ENCODE results near the gene CFAP46.
"Not testable (repeated sequence)": the region's sequence is repeated elsewhere in the genome, so short reads cannot be mapped to it uniquely, and the experiment has no call there.

CFAP46 gene

GRCh38 chr10:132938472-132939339, 3.7 kb downstream of the CFAP46 start:
- no peak overlapping the region for H3K9ac ChIP-seq (ENCODE audit: low read depth, low read length)
- H3K36me3 ChIP-seq (ENCODE audit: insufficient read depth, low read length): no peaks in the 10 kb centered on the region
- H3K9me3 ChIP-seq (ENCODE audit: control insufficient read depth, insufficient read depth, low read length): no peaks in the 10 kb centered on the region; the same call in 1 of the 2 replicates
- H3K4me1 ChIP-seq (ENCODE audit: insufficient read depth, low read length): no peaks in the 10 kb centered on the region; the same call in 1 of the 2 replicates

GRCh38 chr10:132937861-132938260, 4.5 kb downstream of the CFAP46 start:
- Histone ChIP-seq H3K36me3 (ENCODE audit: insufficient read depth, low read length) (no peaks in the 10 kb centered on the region), H3K4me1 (ENCODE audit: insufficient read depth, low read length) (no peaks in the 10 kb centered on the region; the same call in 1 of the 2 replicates), H3K9me3 (ENCODE audit: control insufficient read depth, insufficient read depth, low read length) (no peaks in the 10 kb centered on the region; the same call in 1 of the 2 replicates), H3K9ac (ENCODE audit: low read depth, low read length) (no peak overlapping the region)

GRCh38 chr10:132934953-132935352, 7.4 kb downstream of the CFAP46 start:
- no peak overlapping the region for H3K9ac ChIP-seq (ENCODE audit: low read depth, low read length)
- no peaks in the 10 kb centered on the region; the same call in 1 of the 2 replicates for H3K9me3 ChIP-seq (ENCODE audit: control insufficient read depth, insufficient read depth, low read length)
- H3K4me1 ChIP-seq (ENCODE audit: insufficient read depth, low read length): no peaks in the 10 kb centered on the region
- H3K36me3 ChIP-seq (ENCODE audit: insufficient read depth, low read length): no peaks in the 10 kb centered on the region

GRCh38 chr10:132933308-132934042, 8.9 kb downstream of the CFAP46 start:
- no peaks in the 10 kb centered on the region; the same call in 1 of the 2 replicates for H3K9me3 ChIP-seq (ENCODE audit: control insufficient read depth, insufficient read depth, low read length)
- no peaks in the 10 kb centered on the region for H3K36me3 ChIP-seq (ENCODE audit: insufficient read depth, low read length)
- no peak overlapping the region for H3K9ac ChIP-seq (ENCODE audit: low read depth, low read length)
- H3K4me1 ChIP-seq (ENCODE audit: insufficient read depth, low read length): no peaks in the 10 kb centered on the region

GRCh38 chr10:132932461-132933307, 9.7 kb downstream of the CFAP46 start:
- Histone ChIP-seq H3K9me3 (ENCODE audit: control insufficient read depth, insufficient read depth, low read length) (no peaks in the 10 kb centered on the region; the same call in 1 of the 2 replicates), H3K9ac (ENCODE audit: low read depth, low read length) (no peak overlapping the region), H3K4me1 (ENCODE audit: insufficient read depth, low read length) (no peaks in the 10 kb centered on the region), H3K36me3 (ENCODE audit: insufficient read depth, low read length) (no peaks in the 10 kb centered on the region)

- not testable (repeated sequence) for H3K4me1 ChIP-seq (ENCODE audit: insufficient read depth, low read length); H3K9ac ChIP-seq (ENCODE audit: low read depth, low read length); H3K9me3 ChIP-seq (ENCODE audit: control insufficient read depth, insufficient read depth, low read length); H3K36me3 ChIP-seq (ENCODE audit: insufficient read depth, low read length)
Observed at GRCh38 chr10:132931258-132932250, 10.8 kb downstream of the CFAP46 start.

- H3K4me1 ChIP-seq (ENCODE audit: insufficient read depth, low read length); H3K9ac ChIP-seq (ENCODE audit: low read depth, low read length); H3K36me3 ChIP-seq (ENCODE audit: insufficient read depth, low read length); H3K9me3 ChIP-seq (ENCODE audit: control insufficient read depth, insufficient read depth, low read length): not testable (repeated sequence)
Observed at GRCh38 chr10:132930701-132931100, 11.7 kb downstream of the CFAP46 start.

GRCh38 chr10:132929953-132930548, 12.3 kb downstream of the CFAP46 start:
- no peaks in the 10 kb centered on the region for H3K4me1 ChIP-seq (ENCODE audit: insufficient read depth, low read length)
- H3K9ac ChIP-seq (ENCODE audit: low read depth, low read length): no peak overlapping the region
- no peaks in the 10 kb centered on the region for H3K36me3 ChIP-seq (ENCODE audit: insufficient read depth, low read length)
- no peaks in the 10 kb centered on the region; the same call in 1 of the 2 replicates for H3K9me3 ChIP-seq (ENCODE audit: control insufficient read depth, insufficient read depth, low read length)

- H3K36me3 ChIP-seq (ENCODE audit: insufficient read depth, low read length): no peaks in the 10 kb centered on the region
- H3K9me3 ChIP-seq (ENCODE audit: control insufficient read depth, insufficient read depth, low read length): no peaks in the 10 kb centered on the region; the same call in 1 of the 2 replicates
- H3K9ac ChIP-seq (ENCODE audit: low read depth, low read length): no peak overlapping the region
- H3K4me1 ChIP-seq (ENCODE audit: insufficient read depth, low read length): no peaks in the 10 kb centered on the region
Observed at GRCh38 chr10:132929480-132929879, 12.9 kb downstream of the CFAP46 start.

GRCh38 chr10:132928261-132928660, 14.1 kb downstream of the CFAP46 start:
- Histone ChIP-seq H3K9ac (ENCODE audit: low read depth, low read length) (no peak overlapping the region), H3K4me1 (ENCODE audit: insufficient read depth, low read length) (no peaks in the 10 kb centered on the region), H3K9me3 (ENCODE audit: control insufficient read depth, insufficient read depth, low read length) (no peaks in the 10 kb centered on the region), H3K36me3 (ENCODE audit: insufficient read depth, low read length) (no peaks in the 10 kb centered on the region)

GRCh38 chr10:132927824-132928223, 14.5 kb downstream of the CFAP46 start:
- Histone ChIP-seq H3K9ac (ENCODE audit: low read depth, low read length) (no peak overlapping the region), H3K36me3 (ENCODE audit: insufficient read depth, low read length) (no peaks in the 10 kb centered on the region), H3K4me1 (ENCODE audit: insufficient read depth, low read length) (no peaks in the 10 kb centered on the region), H3K9me3 (ENCODE audit: control insufficient read depth, insufficient read depth, low read length) (no peaks in the 10 kb centered on the region)

- no peaks in the 10 kb centered on the region for H3K36me3 ChIP-seq (ENCODE audit: insufficient read depth, low read length)
- no peak overlapping the region for H3K9ac ChIP-seq (ENCODE audit: low read depth, low read length)
- no peaks in the 10 kb centered on the region for H3K4me1 ChIP-seq (ENCODE audit: insufficient read depth, low read length)
- no peaks in the 10 kb centered on the region for H3K9me3 ChIP-seq (ENCODE audit: control insufficient read depth, insufficient read depth, low read length)
Observed at GRCh38 chr10:132926777-132927650, 15.4 kb downstream of the CFAP46 start.
